T-helper 17 cell (primary cell): Measurements from ENCODE around the gene SLC66A2. TPM values are rescaled to one million over a fixed set of nuclear protein-coding genes. Genes with fewer than 3 reads are reported as not detected.
"Not testable (repeated sequence)": the region's sequence is repeated elsewhere in the genome, so short reads cannot be mapped to it uniquely, and the experiment has no call there.

Experiments used
- ATAC-seq: fragments of 150-1000 bp; cut with Tn5 transposase; 2 replicates; pipeline ENCODE4 v1.10.0; 2021; ENCODE audit warnings: mild to moderate bottlenecking, moderate library complexity
- DNase-seq, 3 donors: peaks; one replicate each; pipeline versions ENCODE4 v3.0.0 to v3.0.0-alpha.2; 2020 to 2021
- H3K9me3 ChIP-seq: one replicate; pipeline ENCODE4 v1.7.0; 2013; ENCODE audit warnings: low read length, mild to moderate bottlenecking; ENCODE audit not compliant: control insufficient read depth, poor library complexity, severe bottlenecking
- H3K27ac Mint-ChIP-seq: one replicate; pipeline ENCODE4 v1.8.0; 2022; ENCODE audit warnings: mild to moderate bottlenecking, moderate library complexity, mixed read lengths
- H3K27me3 Mint-ChIP-seq: one replicate; pipeline ENCODE4 v1.8.0; 2022; ENCODE audit warnings: mixed read lengths
- H3K36me3 Mint-ChIP-seq: one replicate; pipeline ENCODE4 v1.8.0; 2022; ENCODE audit warnings: low read depth, mixed read lengths
- H3K4me1 Mint-ChIP-seq: one replicate; pipeline ENCODE4 v1.8.0; 2022; ENCODE audit warnings: mild to moderate bottlenecking, mixed read lengths
- H3K4me3 Mint-ChIP-seq: one replicate; pipeline ENCODE4 v1.8.0; 2022; ENCODE audit warnings: mild to moderate bottlenecking, moderate library complexity, mixed read lengths
- total RNA-seq, 4 donors: library from RNA in 2 of 4; stranded (reverse) in 2 of 4; gene quantifications; one replicate each; pipeline ENCODE4 v1.2.3 and lab custom pipeline; 2022 to 2026

Gene SLC66A2
- total RNA-seq, 2 donors from 2014 or later: 43.6 to 56.9 TPM

GRCh38 chr18:79883461-79884293 is 67.8 kb downstream of the SLC66A2 start:
- no peaks in the 10 kb centered on the region for H3K36me3 Mint-ChIP-seq
- no peak for DNase-seq
- no peak for ATAC-seq
- H3K27me3 Mint-ChIP-seq: no peaks in the 10 kb centered on the region
- H3K9me3 ChIP-seq: no peaks in the 10 kb centered on the region
- no peak overlapping the region for H3K4me3 Mint-ChIP-seq
- no peaks in the 10 kb centered on the region for H3K4me1 Mint-ChIP-seq
- H3K27ac Mint-ChIP-seq: peak overlapping the region; percentile 75

DNA sequence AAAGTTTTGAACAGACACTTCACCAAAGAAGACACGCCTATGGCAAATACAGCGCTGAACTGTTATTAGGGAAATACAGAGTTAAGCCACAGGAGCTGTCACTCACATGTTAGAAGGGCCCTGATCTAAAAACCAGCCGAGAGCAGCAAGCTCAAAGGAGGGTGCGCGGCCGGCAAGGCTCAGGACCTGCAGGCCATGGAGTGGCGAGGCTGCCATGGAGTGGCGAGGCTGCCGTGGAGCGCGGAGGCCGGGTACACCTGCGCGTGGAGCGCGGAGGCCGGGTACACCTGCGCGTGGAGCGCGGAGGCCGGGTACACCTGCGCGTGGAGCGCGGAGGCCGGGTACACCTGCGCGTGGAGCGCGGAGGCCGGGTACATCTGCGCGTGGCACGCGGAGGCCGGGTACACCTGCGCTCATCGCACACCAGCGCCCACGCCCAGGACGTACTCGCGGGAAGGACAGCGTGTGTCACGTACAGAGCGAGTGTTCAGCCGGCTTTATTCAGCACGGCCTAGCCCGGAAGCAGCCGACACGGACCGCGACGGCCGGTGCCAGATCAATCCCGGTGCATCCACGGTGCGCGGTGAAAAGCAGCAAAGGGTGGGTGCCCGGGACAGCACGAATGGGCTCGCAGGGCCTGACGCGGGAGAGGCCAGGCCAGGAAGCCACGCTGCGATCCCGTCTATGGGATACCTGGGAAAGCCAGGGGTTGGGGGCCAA is 68.8 kb downstream of the SLC66A2 start:
- no peak overlapping the region for H3K27ac Mint-ChIP-seq
- no peaks in the 10 kb centered on the region for H3K27me3 Mint-ChIP-seq
- H3K4me3 Mint-ChIP-seq: no peak overlapping the region
- no peak for ATAC-seq
- no peaks in the 10 kb centered on the region for H3K36me3 Mint-ChIP-seq
- H3K9me3 ChIP-seq: no peaks in the 10 kb centered on the region
- H3K4me1 Mint-ChIP-seq: no peaks in the 10 kb centered on the region
- DNase-seq: no peak

DNA sequence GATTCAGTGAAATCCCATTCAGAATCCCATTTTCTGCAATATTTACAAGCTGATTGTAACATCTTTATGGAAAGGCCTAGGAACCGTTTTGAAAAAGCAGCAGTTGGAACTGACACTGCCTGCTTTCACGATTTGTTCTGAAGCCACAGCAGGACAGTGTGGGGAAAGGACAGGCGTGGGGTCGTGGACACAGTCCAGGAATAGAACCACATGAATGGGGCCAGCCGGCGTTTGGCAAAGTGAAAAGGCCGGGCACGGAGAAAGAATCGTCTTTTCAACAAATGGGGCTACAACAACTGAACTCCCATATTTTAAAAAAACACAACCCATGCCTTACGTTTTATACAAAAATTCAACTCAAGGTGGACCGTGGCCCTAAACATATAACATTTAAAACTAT is 69.8 kb downstream of the SLC66A2 start:
- Mint-ChIP-seq H3K27me3 (no peaks in the 10 kb centered on the region), H3K36me3 (no peaks in the 10 kb centered on the region), H3K4me1 (peaks cover 2% of the 10 kb centered on the region), H3K27ac (no peak overlapping the region), H3K4me3 (no peak overlapping the region)
- H3K9me3 ChIP-seq: no peaks in the 10 kb centered on the region
- no peak for ATAC-seq
- no peak for DNase-seq

GRCh38 chr18:79879566-79879965 is 71.9 kb downstream of the SLC66A2 start:
- Mint-ChIP-seq H3K4me3 (no peak overlapping the region), H3K27ac (no peak overlapping the region), H3K27me3 (peaks cover 7% of the 10 kb centered on the region), H3K36me3 (no peaks in the 10 kb centered on the region), H3K4me1 (peaks cover 2% of the 10 kb centered on the region)
- H3K9me3 ChIP-seq: no peaks in the 10 kb centered on the region
- ATAC-seq: no peak
- no peak for DNase-seq

- Mint-ChIP-seq H3K27me3 (peaks cover 8% of the 10 kb centered on the region), H3K36me3 (no peaks in the 10 kb centered on the region), H3K4me1 (peaks cover 2% of the 10 kb centered on the region), H3K4me3 (no peak overlapping the region), H3K27ac (no peak overlapping the region)
- ATAC-seq (no peak), DNase-seq (no peak)
- no peaks in the 10 kb centered on the region for H3K9me3 ChIP-seq
These were observed 72.6 kb downstream of the SLC66A2 start for GRCh38 chr18:79878741-79879378.

GRCh38 chr18:79878246-79878645 is 73.2 kb downstream of the SLC66A2 start:
- not testable (repeated sequence) for H3K4me3 Mint-ChIP-seq, DNase-seq, ATAC-seq, H3K9me3 ChIP-seq, H3K36me3 Mint-ChIP-seq, H3K4me1 Mint-ChIP-seq, H3K27ac Mint-ChIP-seq
- peaks cover 14% of the 10 kb centered on the region for H3K27me3 Mint-ChIP-seq

DNA sequence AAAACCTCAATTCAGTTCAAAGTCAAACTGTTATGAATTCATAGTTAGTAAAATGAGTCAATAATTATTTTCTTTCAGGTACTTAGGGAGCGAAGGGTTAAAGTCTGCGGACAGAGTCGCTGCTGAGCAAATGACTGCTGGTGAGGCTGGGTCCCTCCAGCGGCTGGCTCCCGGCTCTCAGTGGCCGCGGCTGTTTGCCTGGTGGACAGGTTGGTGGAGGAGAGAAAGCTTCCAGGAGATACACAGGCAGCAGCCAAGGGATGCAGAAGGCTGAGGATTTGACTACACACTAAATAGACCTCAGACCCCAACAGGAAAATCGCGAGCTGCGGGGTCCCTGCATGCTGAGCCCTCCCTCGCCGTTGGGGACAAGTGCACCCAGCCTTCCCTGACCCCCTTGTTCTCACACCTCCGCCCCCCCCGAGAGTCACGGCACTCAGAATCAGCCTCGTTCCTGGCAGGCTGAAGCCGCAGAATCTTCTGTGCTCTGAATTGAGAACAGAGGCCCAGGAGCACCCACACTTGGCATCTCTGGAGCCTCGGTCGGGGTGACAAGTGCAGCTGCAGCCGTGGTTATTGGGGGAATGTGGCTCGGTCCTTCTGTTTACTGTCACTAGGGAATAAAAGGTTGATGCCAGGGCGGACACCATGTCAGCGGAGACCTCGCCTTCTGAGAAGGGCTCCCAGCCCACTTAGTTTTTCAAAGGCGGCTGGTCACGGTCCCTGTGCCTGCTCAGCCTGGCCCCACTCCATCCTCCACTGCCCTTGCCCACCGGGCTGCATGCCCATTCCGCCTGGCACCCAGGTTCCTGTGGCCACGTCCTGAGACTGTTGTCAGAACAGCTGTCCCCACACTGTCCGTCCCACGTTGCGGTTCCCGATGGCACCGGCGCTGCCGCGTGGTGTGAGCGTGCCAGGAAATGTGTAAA is 74.0 kb downstream of the SLC66A2 start:
- no peak overlapping the region for H3K27ac Mint-ChIP-seq
- no peaks in the 10 kb centered on the region for H3K9me3 ChIP-seq
- no peaks in the 10 kb centered on the region for H3K36me3 Mint-ChIP-seq
- peaks cover 14% of the 10 kb centered on the region for H3K27me3 Mint-ChIP-seq
- no peak for DNase-seq
- H3K4me3 Mint-ChIP-seq: no peak overlapping the region
- ATAC-seq: no peak
- peaks cover 4% of the 10 kb centered on the region for H3K4me1 Mint-ChIP-seq

- H3K4me3 Mint-ChIP-seq: no peak overlapping the region
- no peaks in the 10 kb centered on the region for H3K36me3 Mint-ChIP-seq
- no peak for DNase-seq
- peaks cover 4% of the 10 kb centered on the region for H3K4me1 Mint-ChIP-seq
- H3K27ac Mint-ChIP-seq: no peak overlapping the region
- peaks cover 14% of the 10 kb centered on the region for H3K27me3 Mint-ChIP-seq
- no peaks in the 10 kb centered on the region for H3K9me3 ChIP-seq
- no peak for ATAC-seq
These were observed 75.0 kb downstream of the SLC66A2 start for GRCh38 chr18:79876497-79876896.

GRCh38 chr18:79875931-79876461 is 75.5 kb downstream of the SLC66A2 start:
- peaks cover 14% of the 10 kb centered on the region for H3K27me3 Mint-ChIP-seq
- no peak overlapping the region for H3K4me3 Mint-ChIP-seq
- ATAC-seq (no peak), DNase-seq (no peak)
- peaks cover 4% of the 10 kb centered on the region for H3K4me1 Mint-ChIP-seq
- H3K27ac Mint-ChIP-seq: no peak overlapping the region
- H3K9me3 ChIP-seq: no peaks in the 10 kb centered on the region
- H3K36me3 Mint-ChIP-seq: no peaks in the 10 kb centered on the region

DNA sequence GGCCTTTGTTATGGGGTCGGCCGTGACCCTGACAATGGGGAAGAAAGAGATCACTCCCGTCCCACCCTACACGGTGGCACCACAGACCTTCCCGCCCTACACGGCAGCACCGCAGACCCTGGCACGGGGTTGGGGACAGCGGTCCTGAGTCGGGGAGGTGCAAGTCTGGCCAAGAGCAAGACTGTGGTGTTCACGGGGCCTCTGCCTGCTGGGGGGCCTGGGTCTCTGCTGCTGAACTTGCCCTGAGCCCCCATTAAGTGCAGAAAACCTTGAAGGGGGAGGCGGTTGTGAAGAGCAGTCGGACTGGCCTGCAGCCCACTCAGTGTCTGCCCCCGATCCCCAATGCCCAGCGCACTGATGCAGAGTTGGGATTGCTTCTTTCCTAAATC is 75.9 kb downstream of the SLC66A2 start:
- DNase-seq (no peak), ATAC-seq (no peak)
- H3K27ac Mint-ChIP-seq: no peak overlapping the region
- H3K36me3 Mint-ChIP-seq: no peaks in the 10 kb centered on the region
- H3K4me1 Mint-ChIP-seq: peaks cover 4% of the 10 kb centered on the region
- H3K9me3 ChIP-seq: no peaks in the 10 kb centered on the region
- peaks cover 14% of the 10 kb centered on the region for H3K27me3 Mint-ChIP-seq
- no peak overlapping the region for H3K4me3 Mint-ChIP-seq

DNA sequence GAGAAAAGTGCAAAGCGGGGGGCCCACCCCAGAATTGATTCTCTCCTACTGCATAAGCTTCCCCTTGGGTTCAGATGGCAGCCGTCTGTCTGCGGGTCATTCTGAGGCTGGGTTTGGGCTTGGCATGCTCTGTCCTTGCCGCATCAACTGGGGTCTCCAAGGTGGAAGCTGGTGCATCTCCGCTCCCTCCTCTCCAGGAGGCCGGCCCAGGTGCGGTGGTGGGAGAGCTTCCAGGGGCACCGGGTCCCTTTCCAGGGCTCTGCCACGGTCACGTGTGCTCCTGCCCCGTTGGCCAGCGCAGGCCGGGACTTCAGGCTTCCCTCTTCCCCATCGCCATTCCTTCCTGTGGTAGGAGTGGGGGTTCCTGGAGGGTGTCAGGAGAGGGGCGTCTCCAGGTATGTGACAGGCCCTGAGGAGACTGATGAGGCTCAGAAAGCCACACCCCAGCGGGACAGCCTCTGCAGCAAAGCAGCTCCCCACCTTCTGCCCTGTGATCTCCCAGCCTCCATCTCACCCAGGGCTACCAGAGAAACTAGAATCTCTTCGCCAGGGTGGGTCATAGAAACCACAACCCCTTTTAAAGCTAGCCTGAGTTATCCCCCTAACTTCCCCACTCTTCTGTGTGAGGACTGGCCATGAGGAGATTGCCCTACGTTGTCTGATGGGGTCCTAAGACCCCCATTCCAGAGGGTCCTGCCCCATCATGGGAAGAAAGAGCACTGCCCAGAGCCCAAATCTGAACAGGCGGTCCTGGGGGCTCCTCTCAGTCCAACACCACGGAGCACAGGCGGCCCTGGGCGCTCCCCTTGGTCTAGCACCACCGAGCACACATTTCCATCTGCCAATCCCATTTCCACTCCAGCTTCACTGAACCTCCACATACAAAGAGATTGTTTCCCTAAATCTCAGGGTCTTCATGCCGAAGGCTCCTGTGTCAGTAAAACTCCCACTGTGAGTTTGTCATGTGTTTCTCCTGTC is 76.6 kb downstream of the SLC66A2 start:
- no peaks in the 10 kb centered on the region for H3K9me3 ChIP-seq
- no peak overlapping the region for H3K27ac Mint-ChIP-seq
- ATAC-seq (no peak), DNase-seq (no peak)
- peaks cover 4% of the 10 kb centered on the region for H3K4me1 Mint-ChIP-seq
- no peaks in the 10 kb centered on the region for H3K36me3 Mint-ChIP-seq
- H3K27me3 Mint-ChIP-seq: peaks cover 14% of the 10 kb centered on the region
- H3K4me3 Mint-ChIP-seq: no peak overlapping the region
